ENCODE results near the gene ELMOD1.

ELMOD1 gene

GRCh38 chr11:107655602-107656001 lies 64.7 kb downstream of the ELMOD1 start:
- no peak for DNase-seq (ENCODE audit: low spot score)
- TF ChIP-seq CTCF (IDR thresholded peaks at IDR 0.05; ENCODE audit: extremely low read depth, insufficient read depth, missing control alignments) = no peak
- in situ Hi-C loops (cut with MboI; ENCODE audit: low pct_unique_long_range_greater_than_20kb, low sequenced_read_pairs, unreplicated experiment) = no loop called here

GRCh38 chr11:107659310-107659709 lies 68.4 kb downstream of the ELMOD1 start:
- TF ChIP-seq CTCF (IDR thresholded peaks at IDR 0.05; ENCODE audit: extremely low read depth, insufficient read depth, missing control alignments) = no peak
- no peak for DNase-seq (ENCODE audit: low spot score)
- in situ Hi-C loops (cut with MboI; ENCODE audit: low pct_unique_long_range_greater_than_20kb, low sequenced_read_pairs, unreplicated experiment) = no loop called here

GRCh38 chr11:107660066-107660465 lies 69.1 kb downstream of the ELMOD1 start:
- DNase-seq (ENCODE audit: low spot score) = no peak
- TF ChIP-seq CTCF (IDR thresholded peaks at IDR 0.05; ENCODE audit: extremely low read depth, insufficient read depth, missing control alignments) = no peak
- in situ Hi-C loops (cut with MboI; ENCODE audit: low pct_unique_long_range_greater_than_20kb, low sequenced_read_pairs, unreplicated experiment) = no loop called here

GRCh38 chr11:107661656-107662055 lies 70.7 kb downstream of the ELMOD1 start:
- in situ Hi-C loops (cut with MboI; ENCODE audit: low pct_unique_long_range_greater_than_20kb, low sequenced_read_pairs, unreplicated experiment) = no loop called here
- no peak for DNase-seq (ENCODE audit: low spot score)
- TF ChIP-seq CTCF (IDR thresholded peaks at IDR 0.05; ENCODE audit: extremely low read depth, insufficient read depth, missing control alignments) = no peak

- no peak for TF ChIP-seq CTCF (IDR thresholded peaks at IDR 0.05; ENCODE audit: extremely low read depth, insufficient read depth, missing control alignments)
- DNase-seq (ENCODE audit: low spot score) = no peak
- in situ Hi-C loops (cut with MboI; ENCODE audit: low pct_unique_long_range_greater_than_20kb, low sequenced_read_pairs, unreplicated experiment) = no loop called here
These were observed 74.1 kb downstream of the ELMOD1 start for GRCh38 chr11:107665018-107665417.

- TF ChIP-seq CTCF (IDR thresholded peaks at IDR 0.05; ENCODE audit: extremely low read depth, insufficient read depth, missing control alignments) = no peak
- in situ Hi-C loops (cut with MboI; ENCODE audit: low pct_unique_long_range_greater_than_20kb, low sequenced_read_pairs, unreplicated experiment) = no loop called here
- no peak for DNase-seq (ENCODE audit: low spot score)
These were observed 76.1 kb downstream of the ELMOD1 start for GRCh38 chr11:107666911-107667613.

All from GM13977 (cell line).